Measurements from ENCODE around the gene CPAMD8. TPM values are rescaled to one million over a fixed set of nuclear protein-coding genes. Genes with fewer than 3 reads are reported as not detected.
A peak's percentile ranks its signal among the peaks of the same experiment; 100 is the strongest.

Gene CPAMD8
- total and polyA plus RNA-seq, 9 of the 15 experiments (the other 6 are each of a cell fraction or from before 2014, with no cell fraction given) = 0.20 to 2.1 (median 1.3) TPM

GRCh38 chr19:16887353-16888265, 139.0 kb downstream of the CPAMD8 start (continued):
- TF ChIP-seq HMG20A (CRISPR knock-in tag; conservative IDR thresholded peaks at IDR 0.05) (no peak), CEBPG (CRISPR knock-in tag; IDR thresholded peaks at IDR 0.05) (no peak), CEBPG (tag; conservative IDR thresholded peaks at IDR 0.05 in 1 of 2, IDR thresholded peaks at IDR 0.05 in 1 of 2) (no peak), E2F3 (CRISPR knock-in tag; IDR thresholded peaks at IDR 0.05) (no peak), PHB (CRISPR knock-in tag; IDR thresholded peaks at IDR 0.05) (no peak), ZBTB49 (CRISPR knock-in tag; IDR thresholded peaks at IDR 0.05; ENCODE audit: borderline replicate concordance) (no peak), IRF1 (CRISPR knock-in tag; IDR thresholded peaks at IDR 0.05; ENCODE audit: borderline replicate concordance) (no peak), NRF1 (conservative IDR thresholded peaks at IDR 0.05 in 1 of 2, IDR thresholded peaks at IDR 0.05 in 1 of 2) (peak; percentile 31 to 54; a peak in 3 of 4 replicates), FIP1L1 (IDR thresholded peaks at IDR 0.05; ENCODE audit: low read depth, low read length, poor library complexity, severe bottlenecking) (no peak), THRB (CRISPR knock-in tag; conservative IDR thresholded peaks at IDR 0.05) (no peak), SNAPC5 (CRISPR knock-in tag; IDR thresholded peaks at IDR 0.05) (no peak), TAF9B (IDR thresholded peaks at IDR 0.05; ENCODE audit: partially characterized antibody) (peak; percentile 47), HNRNPK (IDR thresholded peaks at IDR 0.05; ENCODE audit: low read depth, low read length, poor library complexity, severe bottlenecking) (no peak), STAT5B (CRISPR knock-in tag; IDR thresholded peaks at IDR 0.05) (no peak), FUS (optimal IDR thresholded peaks at IDR 0.05; ENCODE audit: low read depth, low read length) (no peak), ZNF134 (CRISPR knock-in tag; conservative IDR thresholded peaks at IDR 0.05) (no peak), NR4A1 (CRISPR knock-in tag; IDR thresholded peaks at IDR 0.05) (no peak), NR4A1 (tag; IDR thresholded peaks at IDR 0.05) (no peak; the same call in 1 of the 2 replicates), FOS (IDR thresholded peaks at IDR 0.05; ENCODE audit: extremely low read depth, insufficient read length) (no peak), POU5F1 (IDR thresholded peaks at IDR 0.05; ENCODE audit: borderline replicate concordance, low read depth, low read length, partially characterized antibody) (no peak)
